COLO829 (cell line): ENCODE data around the gene ANXA11.

Experiments used
- DNase-seq: peaks from one replicate; pipeline ENCODE4 v3.0.0; 2012; ENCODE audit warnings: low spot score

Gene ANXA11

GRCh38 chr10:80104066-80104926, 101.0 kb downstream of the ANXA11 start:
- no peak for DNase-seq
